ENCODE measurements around the gene SLITRK3. TPM values are rescaled to one million over a fixed set of nuclear protein-coding genes. Genes with fewer than 3 reads are reported as not detected.

SLITRK3 gene
- polyA plus RNA-seq, 3 donors = not detected

DNA sequence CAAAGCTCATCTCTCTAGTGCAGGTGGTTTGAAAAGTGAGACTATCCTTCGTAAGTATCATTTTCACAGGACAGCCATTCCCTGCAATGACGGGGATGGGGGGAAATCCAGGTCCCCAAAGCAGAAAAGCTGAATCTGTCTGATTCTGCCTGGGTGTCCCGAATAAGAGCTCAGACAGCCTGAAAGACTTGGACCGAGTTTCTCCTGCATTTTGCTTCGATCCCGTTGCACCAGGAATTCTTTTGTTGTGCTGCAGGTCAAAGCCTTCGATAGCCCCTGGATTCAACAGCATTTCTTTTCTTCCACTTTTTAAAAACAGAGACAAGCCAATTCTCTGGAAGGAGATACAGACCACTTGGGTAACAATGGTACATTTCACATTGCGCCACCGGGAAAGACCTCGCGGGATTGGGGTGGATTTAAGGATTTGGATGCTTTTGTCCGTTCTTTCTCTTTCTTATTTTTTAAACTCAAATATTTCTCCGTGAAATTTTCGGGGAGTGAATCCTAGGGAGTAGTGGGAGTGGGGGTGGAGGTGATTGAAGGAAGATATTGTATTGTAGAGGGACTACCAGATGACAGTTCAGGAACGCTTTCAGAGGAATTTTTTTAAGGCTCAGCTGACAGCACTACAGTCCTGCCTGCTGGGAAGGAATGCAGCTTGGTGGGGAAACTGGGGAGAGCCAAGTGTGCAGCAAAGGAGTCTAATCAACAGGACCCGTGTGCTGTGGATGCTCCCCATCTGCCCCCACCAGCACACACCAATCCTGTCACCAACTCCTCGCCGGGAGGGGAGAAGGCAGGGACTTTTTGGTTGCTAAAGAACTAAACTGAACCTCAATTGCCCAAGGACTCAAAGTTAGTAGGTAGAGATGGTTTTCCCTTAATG lies 2.6 kb downstream of the SLITRK3 start:
- Histone ChIP-seq H3K9me3 (replicated peaks in 1 of 2; ENCODE audit: control insufficient read depth in 1 of 2, insufficient read depth in 1 of 2, low read length in 2 of 2) (peaks cover 0 to 19% of the 10 kb centered on the region in 2 donors), H3K27ac (ENCODE audit: low read depth in 1 of 2, low read length in 2 of 2) (no peak overlapping the region), H3K4me2 (replicated peaks; ENCODE audit: extremely low read depth, low read length, poor library complexity, severe bottlenecking) (no peak overlapping the region), H3K4me3 (replicated peaks in 1 of 3; ENCODE audit: low read depth in 2 of 3, low read length in 3 of 3) (no peak overlapping the region), H2AFZ (ENCODE audit: insufficient read depth, low read depth, low read length, poor library complexity, severe bottlenecking) (no peak overlapping the region), H3K4me1 (ENCODE audit: control insufficient read depth in 1 of 2, insufficient read depth in 2 of 2, low read length in 2 of 2) (no peaks in the 10 kb centered on the region), H3K79me2 (ENCODE audit: insufficient read depth, low read length) (no peaks in the 10 kb centered on the region), H3K9ac (ENCODE audit: insufficient read depth, low read length, poor library complexity, severe bottlenecking) (no peak overlapping the region), H4K20me1 (ENCODE audit: insufficient read depth, low read length) (no peaks in the 10 kb centered on the region), H3K27me3 (ENCODE audit: control insufficient read depth in 2 of 2, insufficient read depth in 2 of 2, low read length in 2 of 2) (peaks cover 64 to 68% of the 10 kb centered on the region in 2 donors), H3K36me3 (replicated peaks in 1 of 2; ENCODE audit: control insufficient read depth in 1 of 2, insufficient read depth in 2 of 2, low read length in 2 of 2) (no peaks in the 10 kb centered on the region)
- Mint-ChIP-seq H3K9me3 (peaks cover 0 to 20% (median 10%) of the 10 kb centered on the region in 7 donors), H3K4me3 (peak overlapping the region in 1 of 2 donors; percentile 74), H3K27me3 (ENCODE audit: low read depth in 3 of 3) (peaks cover 67 to 69% (median 67%) of the 10 kb centered on the region in 3 donors), H3K27ac (no peak overlapping the region), H3K4me1 (peaks cover 17% of the 10 kb centered on the region), H3K36me3 (no peaks in the 10 kb centered on the region)
- DNase-seq = no peak
- intact Hi-C loops (cut with micrococcal nuclease) = no loop called here
- 3% methylated on average over 6 of the region's 18 CpGs for WGBS (ENCODE audit: insufficient coverage)
- TF ChIP-seq, protein P1, sequence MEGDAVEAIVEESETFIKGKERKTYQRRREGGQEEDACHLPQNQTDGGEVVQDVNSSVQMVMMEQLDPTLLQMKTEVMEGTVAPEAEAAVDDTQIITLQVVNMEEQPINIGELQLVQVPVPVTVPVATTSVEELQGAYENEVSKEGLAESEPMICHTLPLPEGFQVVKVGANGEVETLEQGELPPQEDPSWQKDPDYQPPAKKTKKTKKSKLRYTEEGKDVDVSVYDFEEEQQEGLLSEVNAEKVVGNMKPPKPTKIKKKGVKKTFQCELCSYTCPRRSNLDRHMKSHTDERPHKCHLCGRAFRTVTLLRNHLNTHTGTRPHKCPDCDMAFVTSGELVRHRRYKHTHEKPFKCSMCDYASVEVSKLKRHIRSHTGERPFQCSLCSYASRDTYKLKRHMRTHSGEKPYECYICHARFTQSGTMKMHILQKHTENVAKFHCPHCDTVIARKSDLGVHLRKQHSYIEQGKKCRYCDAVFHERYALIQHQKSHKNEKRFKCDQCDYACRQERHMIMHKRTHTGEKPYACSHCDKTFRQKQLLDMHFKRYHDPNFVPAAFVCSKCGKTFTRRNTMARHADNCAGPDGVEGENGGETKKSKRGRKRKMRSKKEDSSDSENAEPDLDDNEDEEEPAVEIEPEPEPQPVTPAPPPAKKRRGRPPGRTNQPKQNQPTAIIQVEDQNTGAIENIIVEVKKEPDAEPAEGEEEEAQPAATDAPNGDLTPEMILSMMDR (IDR thresholded peaks at IDR 0.05) = no peak

DNA sequence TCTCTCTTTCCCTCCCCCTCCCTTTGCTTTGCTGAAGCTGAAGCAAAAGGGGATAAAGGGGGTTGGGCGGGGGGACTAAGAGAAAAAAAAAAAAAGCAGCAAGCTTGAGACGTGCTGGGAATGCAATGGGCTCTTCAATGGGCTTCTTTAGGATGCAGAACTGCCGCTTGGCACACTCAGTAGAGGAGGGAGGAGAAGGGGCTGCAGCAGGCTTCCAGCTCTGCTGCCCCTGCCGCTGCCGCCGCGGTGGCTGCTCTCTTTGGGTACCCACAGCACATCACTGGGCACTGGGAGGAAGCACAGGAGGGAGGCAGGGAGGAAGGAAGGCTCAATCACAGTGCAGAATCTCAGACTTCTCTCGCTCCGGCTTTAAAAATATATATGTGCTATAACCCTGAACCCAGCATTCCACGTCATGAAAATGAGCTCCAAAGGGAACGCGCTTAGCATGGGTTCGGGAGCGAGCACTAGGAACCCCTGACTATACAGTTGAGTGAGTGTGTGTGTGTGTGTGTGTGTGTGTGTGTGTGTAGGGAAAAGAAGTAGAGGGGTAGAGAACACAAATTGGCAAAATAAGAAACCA lies 3.5 kb downstream of the SLITRK3 start:
- peaks cover 0 to 20% (median 10%) of the 10 kb centered on the region in 7 donors for H3K9me3 Mint-ChIP-seq
- Histone ChIP-seq H3K4me2 (replicated peaks; ENCODE audit: extremely low read depth, low read length, poor library complexity, severe bottlenecking) (no peak overlapping the region), H3K27ac (ENCODE audit: low read depth in 1 of 2, low read length in 2 of 2) (no peak overlapping the region), H3K4me3 (replicated peaks in 1 of 3; ENCODE audit: low read depth in 2 of 3, low read length in 3 of 3) (no peak overlapping the region), H3K9me3 (replicated peaks in 1 of 2; ENCODE audit: control insufficient read depth in 1 of 2, insufficient read depth in 1 of 2, low read length in 2 of 2) (peaks cover 0 to 19% of the 10 kb centered on the region in 2 donors), H4K20me1 (ENCODE audit: insufficient read depth, low read length) (no peaks in the 10 kb centered on the region), H2AFZ (ENCODE audit: insufficient read depth, low read depth, low read length, poor library complexity, severe bottlenecking) (no peak overlapping the region), H3K4me1 (ENCODE audit: control insufficient read depth in 1 of 2, insufficient read depth in 2 of 2, low read length in 2 of 2) (no peaks in the 10 kb centered on the region), H3K9ac (ENCODE audit: insufficient read depth, low read length, poor library complexity, severe bottlenecking) (no peak overlapping the region), H3K79me2 (ENCODE audit: insufficient read depth, low read length) (no peaks in the 10 kb centered on the region), H3K27me3 (ENCODE audit: control insufficient read depth in 2 of 2, insufficient read depth in 2 of 2, low read length in 2 of 2) (peaks cover 57 to 59% of the 10 kb centered on the region in 2 donors), H3K36me3 (replicated peaks in 1 of 2; ENCODE audit: control insufficient read depth in 1 of 2, insufficient read depth in 2 of 2, low read length in 2 of 2) (no peaks in the 10 kb centered on the region)
- DNase-seq = no peak
- peak overlapping the region in 1 of 2 donors; percentile 65 for H3K4me3 Mint-ChIP-seq
- intact Hi-C loops (cut with micrococcal nuclease) = no loop called here
- H3K27me3 Mint-ChIP-seq (ENCODE audit: low read depth in 3 of 3) = peaks cover 62 to 65% (median 64%) of the 10 kb centered on the region in 3 donors
- TF ChIP-seq, protein P1 (IDR thresholded peaks at IDR 0.05) = no peak
- H3K36me3 Mint-ChIP-seq = no peaks in the 10 kb centered on the region
- 12% methylated on average over 6 of the region's 14 CpGs for WGBS (ENCODE audit: insufficient coverage)
- H3K27ac Mint-ChIP-seq = no peak overlapping the region
- peaks cover 17% of the 10 kb centered on the region for H3K4me1 Mint-ChIP-seq
